GM12892 (cell line): Measurements from ENCODE around the gene DHRS3.

Experiments used
- DNase-seq: peaks from one replicate; pipeline ENCODE4 v3.0.0; 2011; ENCODE audit not compliant: insufficient read length
- FAIRE-seq: peaks from 2 replicates; lab custom pipeline; 2011; peaks lifted over from hg19 to GRCh38; lab: Jason Lieb, UNC
- POLR2A ChIP-seq: IDR thresholded peaks from 2 replicates; pipeline ENCODE4 v1.6.1; 2011; ENCODE audit warnings: low read depth, low read length, control low read depth
- POLR2AphosphoS5 ChIP-seq: IDR thresholded peaks from 2 replicates; pipeline ENCODE4 v1.6.1; 2011; ENCODE audit warnings: low read depth, low read length, control low read depth
- TAF1 ChIP-seq: IDR thresholded peaks from 2 replicates; pipeline ENCODE4 v1.6.1; 2011; ENCODE audit warnings: low read depth, mild to moderate bottlenecking, control low read depth, low read length, borderline replicate concordance

DHRS3 gene

DNA sequence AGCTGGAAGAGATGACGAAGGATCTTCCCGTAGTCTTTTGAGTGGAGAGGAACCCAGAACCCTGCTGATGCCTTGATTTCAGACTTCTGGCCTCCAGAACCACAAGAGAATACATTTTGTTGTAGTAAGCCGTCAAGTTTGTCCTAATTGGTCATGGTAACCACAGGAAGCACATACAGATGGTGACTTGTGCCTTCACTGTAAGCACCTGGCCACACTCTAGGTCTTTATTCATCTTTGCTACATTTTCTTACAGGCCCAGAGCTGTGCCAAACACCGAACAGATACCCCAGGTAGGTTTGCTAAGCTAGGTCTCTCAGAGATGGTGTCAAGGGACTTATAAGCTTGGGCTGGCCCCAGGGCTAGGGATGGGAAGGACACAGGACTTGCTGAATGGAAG is 4.8 kb downstream of the DHRS3 start:
- no peak for DNase-seq
- TF ChIP-seq POLR2A (no peak), POLR2AphosphoS5 (no peak), TAF1 (no peak)
- no peak for FAIRE-seq

DNA sequence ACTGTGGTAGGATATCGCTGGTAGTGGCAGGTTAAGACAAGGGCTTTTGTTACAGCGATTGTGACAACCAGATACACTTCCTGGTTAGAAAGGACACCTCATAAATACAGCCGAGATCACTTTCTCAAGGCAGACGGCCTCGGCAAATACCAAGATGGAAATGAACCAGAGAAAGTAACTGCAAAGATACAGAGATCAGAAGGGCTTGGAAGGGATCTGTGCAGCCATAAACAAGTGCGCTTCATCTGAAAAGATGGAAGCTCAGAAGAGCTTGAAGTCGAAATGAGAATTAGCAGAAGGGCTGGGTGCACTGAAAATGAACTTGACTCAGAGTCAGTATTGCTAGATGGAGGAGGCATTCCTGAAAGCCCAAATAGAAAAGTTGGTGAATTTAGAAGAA is 7.1 kb downstream of the DHRS3 start:
- no peak for FAIRE-seq
- no peak for DNase-seq
- TF ChIP-seq POLR2AphosphoS5 (no peak), TAF1 (no peak)

DNA sequence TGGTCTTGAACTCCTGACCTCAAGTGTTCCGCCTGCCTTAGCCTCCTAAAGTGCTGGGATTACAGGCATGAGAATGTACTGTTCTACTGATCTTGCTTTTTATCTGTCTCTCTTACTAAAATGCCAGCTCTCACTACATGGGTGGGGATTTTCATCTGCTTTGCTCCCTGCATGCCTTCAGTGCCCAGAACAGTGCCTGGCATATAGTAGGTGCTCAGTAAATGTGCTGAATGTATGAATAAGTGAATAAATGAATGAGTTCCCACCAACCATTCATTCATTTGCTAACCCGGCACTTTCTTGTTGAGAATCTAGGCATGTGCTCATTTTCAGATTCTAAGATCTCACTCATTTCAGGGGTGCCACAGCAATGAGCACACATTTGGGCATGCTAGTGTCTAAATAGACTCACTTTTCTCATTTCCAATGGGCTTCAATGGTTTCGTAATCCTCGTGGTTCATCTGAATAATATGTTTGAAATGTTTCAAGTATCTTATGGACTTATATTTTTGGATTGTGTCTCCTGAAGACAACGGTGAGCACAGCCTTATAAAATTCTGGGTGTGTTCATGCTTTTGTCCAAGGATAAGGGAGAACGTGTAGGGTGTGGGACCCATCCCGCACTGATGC is 7.6 kb downstream of the DHRS3 start:
- FAIRE-seq (no peak), DNase-seq (no peak)
- TF ChIP-seq TAF1 (no peak), POLR2A (no peak), POLR2AphosphoS5 (no peak)

DNA sequence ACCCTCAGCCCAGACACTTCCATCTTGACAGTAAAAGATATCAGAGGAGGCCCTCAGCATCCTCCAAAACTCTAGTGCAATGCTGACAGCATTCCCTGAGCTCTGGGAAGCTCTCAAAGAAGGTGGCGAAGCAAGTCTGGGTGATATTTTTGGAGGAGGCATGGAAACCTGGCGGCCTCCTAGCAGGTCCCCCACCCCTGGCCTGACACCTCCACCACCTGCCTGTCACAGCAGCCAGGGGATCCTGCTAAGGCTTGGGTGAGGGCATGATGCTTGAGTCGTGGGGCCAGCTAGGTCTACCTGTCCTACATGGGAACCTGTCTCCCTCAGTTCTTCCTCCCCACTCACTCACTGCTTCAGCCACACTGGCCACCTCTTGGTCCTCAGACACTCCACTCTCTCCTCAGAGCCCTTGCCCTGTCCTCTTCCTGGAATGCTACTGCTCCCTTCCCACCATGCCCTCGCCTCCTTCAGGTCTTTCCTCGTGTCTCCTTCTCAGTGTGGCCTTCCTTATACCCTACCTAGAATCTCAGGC is 8.5 kb downstream of the DHRS3 start:
- DNase-seq (no peak), FAIRE-seq (no peak)
- no peak for TF ChIP-seq TAF1
- TF ChIP-seq POLR2AphosphoS5, result no peak
- TF ChIP-seq POLR2A, result no peak

DNA sequence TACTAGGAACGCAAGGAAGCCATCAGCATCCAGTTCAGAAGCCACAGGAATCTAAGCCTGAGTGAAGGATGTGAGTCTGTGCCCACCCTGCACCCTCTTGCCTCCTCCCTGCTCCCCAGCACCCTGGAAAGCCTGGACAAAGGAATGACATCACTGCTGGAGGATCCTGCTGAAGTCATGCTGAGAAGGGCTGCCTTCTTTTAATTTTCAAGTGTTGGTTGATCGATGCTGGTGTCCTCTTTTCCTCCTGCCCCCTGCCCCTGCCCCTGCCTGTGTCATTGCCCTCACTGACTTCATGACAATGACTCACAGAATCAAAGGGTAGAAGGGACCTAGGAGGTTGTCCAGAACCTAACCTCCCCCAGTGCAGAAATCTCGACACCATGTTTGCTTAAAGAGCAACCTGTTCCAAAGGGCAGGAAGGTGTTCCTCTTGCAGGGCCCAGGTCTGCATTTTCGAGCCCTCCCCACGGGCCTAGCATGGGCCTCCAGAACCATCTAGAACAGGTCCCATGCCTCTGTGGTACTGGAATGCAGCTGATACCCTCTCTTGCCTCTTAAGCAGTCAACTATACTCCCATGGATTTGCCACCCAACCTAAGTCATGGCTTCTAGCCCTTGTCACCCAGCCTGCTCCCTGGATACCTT is 9.6 kb downstream of the DHRS3 start:
- DNase-seq, result no peak
- no peak for FAIRE-seq
- TF ChIP-seq POLR2A (no peak), POLR2AphosphoS5 (no peak), TAF1 (no peak)

DNA sequence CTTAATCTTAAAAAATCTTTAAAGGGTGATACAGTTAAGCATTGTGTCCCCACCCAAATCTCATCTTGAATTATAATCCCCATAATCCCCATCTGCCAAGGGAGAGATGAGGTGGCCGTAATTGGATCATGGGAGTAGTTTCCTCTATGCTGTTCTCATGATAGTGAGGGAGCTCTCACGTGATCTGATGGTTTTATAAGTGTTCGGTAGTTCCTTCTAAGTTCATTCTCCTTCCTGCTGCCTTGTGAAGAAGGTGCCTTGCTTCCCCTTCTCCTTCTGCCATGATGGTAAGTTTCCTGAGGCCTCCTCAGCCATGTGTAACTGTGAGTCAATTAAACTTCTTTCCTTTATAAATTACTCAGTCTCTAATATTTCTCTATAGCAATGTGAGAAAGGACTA is 10.7 kb downstream of the DHRS3 start:
- no peak for TF ChIP-seq POLR2AphosphoS5
- TF ChIP-seq TAF1, result no peak
- TF ChIP-seq POLR2A, result no peak
- no peak for FAIRE-seq
- no peak for DNase-seq

DNA sequence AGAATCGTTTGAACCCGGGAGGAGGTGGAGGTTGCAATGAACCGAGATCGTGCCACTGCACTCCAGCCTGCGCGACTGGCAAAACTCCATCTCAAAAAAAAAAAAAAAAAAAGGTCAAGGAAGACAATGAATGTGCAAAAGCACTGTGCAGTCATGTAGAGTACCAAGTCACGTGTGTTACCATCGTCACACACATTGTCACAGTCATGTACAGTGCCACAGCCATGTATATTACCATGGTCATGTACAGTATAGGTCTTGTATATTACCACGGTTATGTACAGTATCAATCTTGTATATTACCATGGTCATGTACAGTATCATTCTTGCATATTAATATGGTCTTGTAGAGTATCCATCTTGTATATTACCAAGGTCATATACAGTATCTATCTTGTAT is 13.0 kb downstream of the DHRS3 start:
- TF ChIP-seq POLR2AphosphoS5, result no peak
- no peak for TF ChIP-seq TAF1
- no peak for DNase-seq
- FAIRE-seq, result no peak

DNA sequence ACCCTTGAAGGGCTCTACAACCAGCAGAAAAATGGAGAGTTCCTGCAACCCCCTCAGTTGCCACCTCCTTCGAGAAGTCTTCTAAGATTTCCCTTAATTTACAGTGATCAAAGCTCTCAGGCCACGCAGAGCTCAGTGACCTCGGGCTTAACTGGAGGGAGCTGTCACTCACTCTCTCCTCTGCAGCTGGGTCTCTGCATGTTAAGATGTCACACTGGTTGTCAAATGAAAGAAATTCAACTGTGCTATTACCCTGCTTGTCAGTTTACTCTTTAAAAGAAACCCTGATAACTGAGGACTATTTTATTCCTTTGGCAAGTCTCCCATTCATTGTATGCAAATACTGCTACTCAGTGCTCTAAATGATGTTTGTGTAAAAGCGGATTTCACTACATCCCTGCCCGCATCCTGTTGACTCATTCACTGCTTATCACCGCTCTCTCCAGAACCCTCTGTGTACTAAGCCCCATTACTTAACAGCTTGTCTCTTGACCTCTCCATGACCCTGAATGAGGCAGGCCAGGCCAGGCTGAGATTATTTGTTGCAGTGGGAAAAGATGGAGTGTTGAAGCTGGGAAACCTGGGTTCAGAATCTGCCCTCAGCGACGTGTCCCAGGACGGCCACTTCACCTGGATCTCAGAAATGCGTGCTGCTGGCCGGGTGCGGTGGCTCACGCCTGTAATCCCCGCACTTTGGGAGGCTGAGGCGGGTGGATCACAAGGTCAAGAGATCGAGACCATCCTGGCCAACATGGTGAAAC is 13.7 kb downstream of the DHRS3 start:
- TF ChIP-seq POLR2AphosphoS5 (no peak), POLR2A (no peak), TAF1 (no peak)
- FAIRE-seq, result no peak
- no peak for DNase-seq

DNA sequence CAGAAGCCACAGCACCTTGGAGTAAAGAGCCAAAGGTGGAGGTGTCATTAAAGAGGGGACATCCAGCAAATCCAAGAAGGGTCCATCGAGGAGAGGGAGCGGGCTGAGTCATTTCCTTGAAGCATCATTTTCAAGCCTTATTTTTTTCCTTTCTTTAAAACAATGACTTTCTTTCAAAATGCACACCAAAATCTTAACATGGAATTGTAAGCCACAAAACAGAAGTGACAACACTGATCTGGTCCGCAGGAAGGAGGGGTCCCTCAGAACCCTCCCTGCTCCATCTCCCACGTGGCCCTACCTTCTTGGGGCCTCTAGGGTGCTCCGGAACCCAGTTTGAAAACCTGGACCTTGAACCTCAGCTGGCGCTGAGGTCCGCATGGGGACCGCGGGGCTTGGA is 14.8 kb downstream of the DHRS3 start:
- TF ChIP-seq POLR2A (no peak), POLR2AphosphoS5 (no peak), TAF1 (no peak)
- FAIRE-seq (no peak), DNase-seq (no peak)

DNA sequence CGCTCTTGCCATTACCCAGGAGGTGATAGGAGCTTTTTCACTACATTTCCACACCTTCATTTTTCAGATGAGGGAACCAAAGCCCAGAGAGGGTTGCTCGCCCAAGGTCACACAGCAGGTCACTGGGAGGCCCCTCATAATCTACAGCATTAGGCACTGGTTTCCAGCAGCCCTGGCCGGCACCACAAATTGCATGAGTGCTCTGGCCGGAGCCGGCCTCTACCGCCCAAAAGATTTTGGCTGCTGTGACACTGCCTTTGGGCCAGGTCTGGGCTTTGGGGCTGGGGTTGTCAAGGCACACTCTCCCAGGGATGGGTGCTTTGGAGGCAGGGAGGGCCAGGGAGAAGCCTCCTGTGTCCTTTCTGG is 15.4 kb downstream of the DHRS3 start:
- FAIRE-seq (no peak), DNase-seq (no peak)
- TF ChIP-seq POLR2AphosphoS5 (no peak), POLR2A (no peak), TAF1 (no peak)
